PC-9 (cell line): ENCODE results near the gene CELSR2. TPM values are rescaled to one million over a fixed set of nuclear protein-coding genes. Genes with fewer than 3 reads are reported as not detected.

Source experiments
- BruUV-seq: library from RNA; stranded (reverse); fragments of 400-500 nt; replicated peaks from 2 replicates; lab custom pipeline; 2021; lab: Mats Ljungman, UMichigan
- CTCF ChIA-PET: fragments of 300-600 bp; sonication (Branson Sonifier 250); formaldehyde crosslinking; loops from one replicate; lab custom pipeline; 2022; ENCODE audit warnings: antibody characterized with exemption; lab: Charles Lee
- POLR2A ChIA-PET: fragments of 300-600 bp; sonication (Branson Sonifier 250); formaldehyde crosslinking; loops from one replicate; lab custom pipeline; 2022; ENCODE audit warnings: antibody characterized with exemption; ENCODE audit not compliant: unreplicated experiment; lab: Charles Lee
- DNase-seq, 2 experiments: peaks; one replicate each; pipeline versions ENCODE4 v3.0.0 to v3.0.0-alpha.2; 2015 to 2022; ENCODE audit warnings: mixed read lengths in 1 of 2
- H2AFZ ChIP-seq: fragments of 200-600 bp; sonication (generic); 2 replicates; pipeline ENCODE4 v1.8.1; 2017; ENCODE audit warnings: antibody characterized with exemption
- H3F3A ChIP-seq: fragments of 200-600 bp; sonication (generic); 2 replicates; pipeline ENCODE4 v1.8.1; 2017; ENCODE audit warnings: antibody characterized with exemption, mild to moderate bottlenecking, low read depth; ENCODE audit not compliant: insufficient read depth
- H3K27ac ChIP-seq: fragments of 200-600 bp; sonication (generic); 2 replicates; pipeline ENCODE4 v1.6.1; 2016; ENCODE audit warnings: mixed run types
- H3K27me3 ChIP-seq: fragments of 200-600 bp; sonication (generic); 2 replicates; pipeline ENCODE4 v1.6.1; 2016; ENCODE audit warnings: low read depth, mixed run types; ENCODE audit not compliant: insufficient read depth
- H3K36me3 ChIP-seq: fragments of 200-600 bp; sonication (generic); 2 replicates; pipeline ENCODE4 v1.6.1; 2016; ENCODE audit warnings: low read depth, mixed run types
- H3K4me1 ChIP-seq: fragments of 200-600 bp; sonication (generic); replicated peaks from 2 replicates; pipeline ENCODE4 v1.6.1; 2016; ENCODE audit warnings: mixed run types; ENCODE audit not compliant: insufficient read depth
- H3K4me2 ChIP-seq: fragments of 200-600 bp; sonication (generic); 2 replicates; pipeline ENCODE4 v1.6.1; 2017; ENCODE audit warnings: mixed run types
- H3K4me3 ChIP-seq: fragments of 200-600 bp; sonication (generic); 2 replicates; pipeline ENCODE4 v1.6.1; 2016; ENCODE audit warnings: mixed run types
- H3K79me2 ChIP-seq: fragments of 200-600 bp; sonication (generic); 2 replicates; pipeline ENCODE4 v1.6.1; 2017; ENCODE audit warnings: low read depth, mixed run types
- H3K9me2 ChIP-seq: fragments of 200-600 bp; sonication (generic); 2 replicates; pipeline ENCODE4 v1.8.1; 2017; ENCODE audit warnings: mild to moderate bottlenecking; ENCODE audit not compliant: insufficient read depth
- H3K9me3 ChIP-seq: fragments of 200-600 bp; sonication (generic); 2 replicates; pipeline ENCODE4 v1.8.1; 2016; ENCODE audit warnings: low read depth; ENCODE audit not compliant: insufficient read depth
- H4K20me1 ChIP-seq: fragments of 200-600 bp; sonication (generic); 2 replicates; pipeline ENCODE4 v1.8.1; 2017; ENCODE audit not compliant: insufficient read depth
- CTCF ChIP-seq: fragments of 200-600 bp; sonication (generic); conservative IDR thresholded peaks from 2 replicates; pipeline ENCODE4 v1.6.1; 2017; ENCODE audit warnings: mixed run types, antibody characterized with exemption, mild to moderate bottlenecking, moderate library complexity
- EZH2 ChIP-seq: fragments of 200-600 bp; sonication (generic); IDR thresholded peaks from 2 replicates; pipeline ENCODE4 v1.8.0; 2017; ENCODE audit warnings: antibody characterized with exemption, low read depth
- intact Hi-C: fragments of 100-400 bp; cut with micrococcal nuclease; formaldehyde crosslinking; loops from one replicate; pipeline ENCODE4 v1.10.0; 2022; ENCODE audit not compliant: unreplicated experiment
- total RNA-seq: library from RNA; stranded (reverse); gene quantifications from 2 replicates; pipeline ENCODE4 v1.2.3, GENCODE V29; 2021

CELSR2 gene
- total RNA-seq, 1 experiment from 2014 or later, result 19.5 TPM

- 0 out of 2 replicates have a peak, but pooled peaks cover 7% of the 10 kb centered on the region for H3K4me1 ChIP-seq
- H3K9me2 ChIP-seq, result no peaks in the 10 kb centered on the region
- no peaks in the 10 kb centered on the region for H3K9me3 ChIP-seq
- intact Hi-C loops, result no loop called here
- no peaks in the 10 kb centered on the region for H3K36me3 ChIP-seq
- H3K4me3 ChIP-seq, result no peak overlapping the region
- no TSS peak for BruUV-seq
- DNase-seq, result no peak
- no peak overlapping the region for H3K4me2 ChIP-seq
- no peaks in the 10 kb centered on the region for H3K79me2 ChIP-seq
- CTCF ChIA-PET, result no interaction called here
- no peak overlapping the region for H3K27ac ChIP-seq
- no peak overlapping the region for H2AFZ ChIP-seq
- H4K20me1 ChIP-seq, result no peaks in the 10 kb centered on the region
- POLR2A ChIA-PET, result no interaction called here
- H3F3A ChIP-seq, result no peaks in the 10 kb centered on the region
- TF ChIP-seq EZH2 (no peak), CTCF (no peak)
- no peaks in the 10 kb centered on the region for H3K27me3 ChIP-seq
Measured at GRCh38 chr1:109293026-109293425, 43.7 kb downstream of the CELSR2 start.

DNA sequence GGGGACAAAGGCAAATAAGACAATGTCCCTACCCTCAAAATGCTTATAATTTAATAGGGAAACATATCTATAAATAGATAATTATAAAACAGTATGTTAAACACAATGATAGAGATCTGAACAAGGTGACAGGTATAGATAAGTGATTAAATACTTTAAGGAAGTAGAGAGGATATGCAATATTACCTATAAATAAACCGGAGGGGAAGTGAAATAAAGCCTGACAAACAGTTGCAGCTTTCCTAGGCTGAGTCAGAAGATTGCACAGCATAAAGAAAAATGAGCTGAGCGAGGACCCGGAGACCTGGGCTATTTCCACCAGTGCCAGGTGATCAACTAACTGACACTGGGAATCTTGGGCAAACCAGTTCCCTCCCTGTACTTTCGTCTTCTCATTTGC is 45.1 kb downstream of the CELSR2 start:
- Histone ChIP-seq H3K79me2 (no peaks in the 10 kb centered on the region), H3K27me3 (no peaks in the 10 kb centered on the region), H3K9me2 (no peaks in the 10 kb centered on the region), H3K36me3 (no peaks in the 10 kb centered on the region), H3F3A (0 out of 2 replicates have a peak, but pooled peaks cover 7% of the 10 kb centered on the region), H4K20me1 (no peaks in the 10 kb centered on the region), H3K4me2 (no peak overlapping the region), H3K9me3 (no peaks in the 10 kb centered on the region), H3K4me3 (no peak overlapping the region), H3K27ac (no peak overlapping the region), H2AFZ (no peak overlapping the region), H3K4me1 (0 out of 2 replicates have a peak, but pooled peaks cover 7% of the 10 kb centered on the region)
- intact Hi-C loops, result no loop called here
- BruUV-seq, result no TSS peak
- no peak for TF ChIP-seq CTCF
- no peak for TF ChIP-seq EZH2
- no peak for DNase-seq
- POLR2A ChIA-PET, result no interaction called here
- CTCF ChIA-PET, result interaction anchor here (0.7 kb wide), 1 partner anchor 618 kb away, joined by 3 read pairs; no protein-coding TSS in a partner anchor

DNA sequence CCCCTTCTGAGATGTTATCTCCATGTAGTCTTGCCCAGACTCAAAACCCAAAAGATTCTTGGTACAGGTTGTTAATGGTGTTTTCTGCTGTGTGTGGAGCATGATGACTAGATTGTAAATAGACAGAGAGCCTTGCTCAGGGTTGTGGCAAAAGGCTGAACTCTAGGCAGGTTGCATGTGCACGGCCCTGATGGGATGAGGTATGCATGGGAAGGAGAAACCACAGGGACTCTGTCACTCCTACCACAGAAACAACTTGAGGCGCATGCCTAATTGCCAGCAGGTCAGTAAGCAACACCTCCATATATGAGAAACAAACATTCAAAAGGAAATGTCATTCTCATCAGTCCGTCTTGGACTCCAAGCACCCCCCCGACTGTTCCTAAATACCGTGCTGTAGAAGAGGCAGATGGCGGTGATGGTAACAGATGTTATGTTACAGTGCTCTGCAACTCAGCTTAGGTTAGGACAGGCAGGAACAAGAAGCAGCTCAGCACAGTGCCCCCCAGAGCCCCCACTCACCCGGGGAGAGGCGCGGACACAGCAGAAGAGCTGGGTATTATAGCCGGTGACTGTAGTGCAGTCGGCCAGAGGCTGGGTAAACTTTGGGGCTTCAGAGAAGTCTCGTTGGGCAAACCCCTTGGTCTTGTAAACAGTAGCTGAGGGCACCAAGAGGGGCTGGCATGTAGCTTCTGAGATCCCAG is 46.5 kb downstream of the CELSR2 start:
- TF ChIP-seq CTCF (no peak), EZH2 (no peak)
- CTCF ChIA-PET, result interaction anchor here (0.6 kb wide), 1 partner anchor 736 kb away, joined by 10 read pairs; no protein-coding TSS in a partner anchor
- H3K27ac ChIP-seq, result no peak overlapping the region
- H3K4me3 ChIP-seq, result no peak overlapping the region
- intact Hi-C loops, result no loop called here
- H3K27me3 ChIP-seq, result no peaks in the 10 kb centered on the region
- 0 out of 2 replicates have a peak, but pooled peaks cover 7% of the 10 kb centered on the region for H3K4me1 ChIP-seq
- no peak overlapping the region for H2AFZ ChIP-seq
- no peaks in the 10 kb centered on the region for H3K9me3 ChIP-seq
- H3F3A ChIP-seq, result 0 out of 2 replicates have a peak, but pooled peaks cover 7% of the 10 kb centered on the region
- H3K36me3 ChIP-seq, result no peaks in the 10 kb centered on the region
- POLR2A ChIA-PET, result no interaction called here
- no peaks in the 10 kb centered on the region for H3K9me2 ChIP-seq
- no peaks in the 10 kb centered on the region for H3K79me2 ChIP-seq
- DNase-seq, result no peak
- H3K4me2 ChIP-seq, result no peak overlapping the region
- BruUV-seq, result no TSS peak
- H4K20me1 ChIP-seq, result no peaks in the 10 kb centered on the region
